RCC 7860 (cell line): Measurements from ENCODE around the gene STK24.

Source experiments
- DNase-seq: peaks from one replicate; pipeline ENCODE4 v3.0.0-alpha.2; 2015; ENCODE audit warnings: low spot score
- FAIRE-seq: peaks from 2 replicates; lab custom pipeline; 2012; peaks lifted over from hg19 to GRCh38; lab: Jason Lieb, UNC

The STK24 gene

DNA sequence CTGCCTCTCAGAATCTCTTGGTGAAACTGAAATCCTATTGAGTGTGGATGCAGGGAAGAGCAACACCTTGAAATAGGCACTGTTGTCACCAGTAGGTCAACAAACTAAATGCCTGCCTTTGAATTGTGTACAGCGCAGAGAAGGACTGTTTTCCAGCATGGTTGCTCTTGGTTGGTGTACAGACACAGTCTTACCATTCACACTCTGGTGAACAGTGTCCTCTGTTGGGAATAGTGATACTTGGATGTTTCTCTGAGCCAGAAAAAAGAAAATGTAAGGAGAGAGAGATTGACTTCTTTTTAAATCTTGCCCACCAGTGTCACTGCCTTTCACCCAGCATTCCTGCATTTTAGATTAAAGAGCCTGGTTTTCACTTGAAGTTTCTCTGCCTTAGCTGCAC, 179.7 kb downstream of the STK24 start:
- DNase-seq (no peak), FAIRE-seq (no peak)

DNA sequence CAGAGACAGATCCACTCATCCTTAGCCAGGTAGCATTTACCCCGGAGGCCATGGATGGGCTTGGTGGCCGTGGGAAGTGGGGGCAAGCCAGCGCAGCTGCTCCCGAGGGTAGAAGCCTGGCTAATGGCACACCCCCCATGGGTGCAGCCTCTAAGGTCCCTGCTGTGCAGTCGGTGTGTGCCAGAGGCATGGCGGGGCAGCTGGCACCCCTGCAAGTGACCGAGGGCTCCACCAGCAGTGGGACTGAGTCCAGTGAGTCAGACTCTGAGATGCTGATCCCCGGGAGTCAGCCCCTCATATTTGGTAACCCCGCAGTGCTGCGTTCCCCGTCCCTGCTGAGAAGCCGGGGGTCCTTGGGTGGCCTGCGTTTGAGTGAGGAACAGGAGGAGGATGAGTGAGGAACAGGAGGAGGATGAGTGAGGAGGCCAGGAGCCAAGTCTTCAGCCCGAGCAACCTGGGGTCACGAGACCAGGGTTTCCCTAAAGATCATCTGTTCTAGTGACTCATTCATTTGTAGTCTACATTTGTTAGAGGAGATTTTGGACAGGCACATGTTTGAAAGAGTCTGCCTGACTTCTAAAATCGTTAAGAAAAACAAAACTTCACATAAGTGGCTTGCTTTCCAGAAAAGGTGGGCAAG, 180.7 kb downstream of the STK24 start:
- no peak for FAIRE-seq
- no peak for DNase-seq
